ENCODE data around the gene PRR20C. TPM values are rescaled to one million over a fixed set of nuclear protein-coding genes. Genes with fewer than 3 reads are reported as not detected.
"Not testable (repeated sequence)": the region's sequence is repeated elsewhere in the genome, so short reads cannot be mapped to it uniquely, and the experiment has no call there.

PRR20C gene
- not detected in 2 replicates for total RNA-seq
- long read RNA-seq: 0 reads

- not testable (repeated sequence) for H3K4me1 Mint-ChIP-seq (ENCODE audit: unreplicated experiment); DNase-seq (ENCODE audit: extremely low spot score, unreplicated experiment); H3K4me3 Mint-ChIP-seq (ENCODE audit: unreplicated experiment); H3K27me3 Mint-ChIP-seq (ENCODE audit: unreplicated experiment); H3K9me3 Mint-ChIP-seq (ENCODE audit: unreplicated experiment); H3K27ac Mint-ChIP-seq (ENCODE audit: unreplicated experiment); H3K36me3 Mint-ChIP-seq (ENCODE audit: unreplicated experiment)
Observed at GRCh38 chr13:57153761-57154160, at the start of gene PRR20C. TSS of gene PRR20C (plus strand) at chr13:57154061. CDS start at chr13:57154448, 387 bp downstream.

GRCh38 chr13:57114945-57115344 lies 38.9 kb upstream of the PRR20C start:
- no peaks in the 10 kb centered on the region for H3K4me1 Mint-ChIP-seq (ENCODE audit: unreplicated experiment)
- H3K27ac Mint-ChIP-seq (ENCODE audit: unreplicated experiment): no peak overlapping the region
- H3K9me3 Mint-ChIP-seq (ENCODE audit: unreplicated experiment): peaks cover 43% of the 10 kb centered on the region
- no peaks in the 10 kb centered on the region for H3K36me3 Mint-ChIP-seq (ENCODE audit: unreplicated experiment)
- no peak overlapping the region for H3K4me3 Mint-ChIP-seq (ENCODE audit: unreplicated experiment)
- no peaks in the 10 kb centered on the region for H3K27me3 Mint-ChIP-seq (ENCODE audit: unreplicated experiment)
- no peak for DNase-seq (ENCODE audit: extremely low spot score, unreplicated experiment)
- TF ChIP-seq, protein P1, sequence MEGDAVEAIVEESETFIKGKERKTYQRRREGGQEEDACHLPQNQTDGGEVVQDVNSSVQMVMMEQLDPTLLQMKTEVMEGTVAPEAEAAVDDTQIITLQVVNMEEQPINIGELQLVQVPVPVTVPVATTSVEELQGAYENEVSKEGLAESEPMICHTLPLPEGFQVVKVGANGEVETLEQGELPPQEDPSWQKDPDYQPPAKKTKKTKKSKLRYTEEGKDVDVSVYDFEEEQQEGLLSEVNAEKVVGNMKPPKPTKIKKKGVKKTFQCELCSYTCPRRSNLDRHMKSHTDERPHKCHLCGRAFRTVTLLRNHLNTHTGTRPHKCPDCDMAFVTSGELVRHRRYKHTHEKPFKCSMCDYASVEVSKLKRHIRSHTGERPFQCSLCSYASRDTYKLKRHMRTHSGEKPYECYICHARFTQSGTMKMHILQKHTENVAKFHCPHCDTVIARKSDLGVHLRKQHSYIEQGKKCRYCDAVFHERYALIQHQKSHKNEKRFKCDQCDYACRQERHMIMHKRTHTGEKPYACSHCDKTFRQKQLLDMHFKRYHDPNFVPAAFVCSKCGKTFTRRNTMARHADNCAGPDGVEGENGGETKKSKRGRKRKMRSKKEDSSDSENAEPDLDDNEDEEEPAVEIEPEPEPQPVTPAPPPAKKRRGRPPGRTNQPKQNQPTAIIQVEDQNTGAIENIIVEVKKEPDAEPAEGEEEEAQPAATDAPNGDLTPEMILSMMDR (IDR thresholded peaks at IDR 0.05): no peak

DNA sequence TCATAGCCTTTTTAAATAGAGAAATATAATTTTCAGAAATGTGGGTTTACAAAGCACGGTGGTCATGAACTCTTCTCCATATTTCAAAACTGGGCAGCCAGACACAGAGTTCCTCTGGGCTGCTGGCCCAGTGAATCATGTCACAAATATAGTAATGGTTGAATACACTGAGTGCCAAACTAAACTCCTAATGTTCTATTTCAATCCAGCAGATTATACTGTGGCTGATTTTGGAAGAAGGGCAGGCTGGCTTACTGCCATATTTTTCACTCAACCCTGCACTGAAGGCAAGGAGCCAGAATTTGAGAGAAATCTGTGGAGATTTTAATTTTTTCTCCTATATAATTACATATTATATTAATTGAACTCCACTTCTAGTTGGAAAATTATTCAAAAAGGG lies 30.2 kb upstream of the PRR20C start:
- Mint-ChIP-seq H3K36me3 (ENCODE audit: unreplicated experiment) (no peaks in the 10 kb centered on the region), H3K4me3 (ENCODE audit: unreplicated experiment) (no peak overlapping the region), H3K27ac (ENCODE audit: unreplicated experiment) (no peak overlapping the region), H3K27me3 (ENCODE audit: unreplicated experiment) (no peaks in the 10 kb centered on the region), H3K4me1 (ENCODE audit: unreplicated experiment) (no peaks in the 10 kb centered on the region), H3K9me3 (ENCODE audit: unreplicated experiment) (peaks cover 4% of the 10 kb centered on the region)
- TF ChIP-seq, protein P1 (IDR thresholded peaks at IDR 0.05): no peak
- DNase-seq (ENCODE audit: extremely low spot score, unreplicated experiment): no peak

DNA sequence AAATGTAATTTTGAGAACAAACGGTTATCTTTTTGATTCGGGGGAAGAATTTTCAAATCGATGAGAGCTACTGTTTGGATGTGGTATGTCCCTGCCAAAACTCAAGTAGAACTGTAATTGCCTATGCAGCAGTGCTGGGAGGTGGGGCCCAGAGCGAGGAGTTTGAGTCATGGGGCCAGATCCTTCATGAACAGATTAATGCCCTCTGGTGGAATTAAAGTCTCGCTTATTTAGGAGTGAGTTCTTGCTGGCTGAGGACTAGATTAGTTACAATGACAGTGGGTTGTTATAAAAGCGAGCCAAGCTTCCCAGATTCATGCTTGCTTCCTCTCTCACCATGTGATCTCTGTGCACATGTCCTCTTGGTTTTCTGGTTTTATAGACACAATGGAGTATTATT lies 25.0 kb upstream of the PRR20C start:
- no peaks in the 10 kb centered on the region for H3K27me3 Mint-ChIP-seq (ENCODE audit: unreplicated experiment)
- no peaks in the 10 kb centered on the region for H3K36me3 Mint-ChIP-seq (ENCODE audit: unreplicated experiment)
- H3K4me3 Mint-ChIP-seq (ENCODE audit: unreplicated experiment): no peak overlapping the region
- no peaks in the 10 kb centered on the region for H3K4me1 Mint-ChIP-seq (ENCODE audit: unreplicated experiment)
- DNase-seq (ENCODE audit: extremely low spot score, unreplicated experiment): no peak
- peaks cover 23% of the 10 kb centered on the region for H3K9me3 Mint-ChIP-seq (ENCODE audit: unreplicated experiment)
- H3K27ac Mint-ChIP-seq (ENCODE audit: unreplicated experiment): no peak overlapping the region
- TF ChIP-seq, protein P1 (IDR thresholded peaks at IDR 0.05): no peak

DNA sequence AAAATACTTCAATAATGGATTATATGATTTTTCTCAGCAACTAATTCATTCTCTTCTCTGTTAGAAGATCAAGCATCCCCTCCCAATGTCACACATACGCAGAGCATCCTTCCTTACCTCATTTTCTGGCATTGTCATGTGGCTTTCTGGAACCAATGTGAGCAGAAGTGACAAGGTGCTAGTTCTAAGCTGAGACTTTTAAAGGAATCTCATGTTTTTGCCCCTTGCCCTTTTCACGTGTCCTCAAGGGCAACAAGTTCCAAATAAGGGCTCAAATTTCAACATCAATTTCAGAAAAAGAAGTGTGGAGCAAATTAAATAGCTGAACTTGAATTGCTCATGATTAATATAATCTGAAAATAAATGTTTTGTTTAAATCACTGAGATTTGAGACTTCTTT lies 17.8 kb upstream of the PRR20C start:
- H3K9me3 Mint-ChIP-seq (ENCODE audit: unreplicated experiment): peaks cover 34% of the 10 kb centered on the region
- TF ChIP-seq, protein P1 (IDR thresholded peaks at IDR 0.05): no peak

DNA sequence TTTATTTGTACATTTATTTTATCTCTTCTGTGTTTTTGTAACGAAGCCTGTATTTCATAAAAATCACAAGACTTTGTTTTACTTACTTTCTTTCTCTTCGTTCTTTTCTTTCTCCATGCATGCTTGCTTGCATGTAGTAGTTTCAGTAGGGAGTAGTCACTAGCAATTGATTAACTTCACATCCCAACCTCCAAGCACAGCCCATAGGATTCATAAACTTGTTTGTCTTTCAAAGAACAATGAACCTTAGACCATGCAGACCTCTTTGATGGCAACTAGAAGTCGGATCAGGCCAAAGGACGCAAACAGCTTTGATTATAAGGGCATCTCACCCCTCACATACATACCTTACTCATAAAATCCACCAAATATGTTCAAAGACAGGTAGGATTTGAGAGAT lies 16.3 kb upstream of the PRR20C start:
- DNase-seq (ENCODE audit: extremely low spot score, unreplicated experiment): no peak
- Mint-ChIP-seq H3K36me3 (ENCODE audit: unreplicated experiment) (no peaks in the 10 kb centered on the region), H3K4me1 (ENCODE audit: unreplicated experiment) (no peaks in the 10 kb centered on the region), H3K4me3 (ENCODE audit: unreplicated experiment) (no peak overlapping the region), H3K9me3 (ENCODE audit: unreplicated experiment) (peaks cover 21% of the 10 kb centered on the region), H3K27ac (ENCODE audit: unreplicated experiment) (no peak overlapping the region), H3K27me3 (ENCODE audit: unreplicated experiment) (no peaks in the 10 kb centered on the region)
- TF ChIP-seq, protein P1 (IDR thresholded peaks at IDR 0.05): no peak

More for the DNA sequence above, 17.8 kb upstream of the PRR20C start:
- Mint-ChIP-seq H3K27ac (ENCODE audit: unreplicated experiment) (no peak overlapping the region), H3K4me1 (ENCODE audit: unreplicated experiment) (no peaks in the 10 kb centered on the region), H3K27me3 (ENCODE audit: unreplicated experiment) (no peaks in the 10 kb centered on the region), H3K36me3 (ENCODE audit: unreplicated experiment) (no peaks in the 10 kb centered on the region), H3K4me3 (ENCODE audit: unreplicated experiment) (no peak overlapping the region)
- DNase-seq (ENCODE audit: extremely low spot score, unreplicated experiment): no peak
